Breast epithelium (tissue), 3 donors: ENCODE measurements around the gene DOP1A.

ENCODE experiments used
- POLR2A ChIP-seq: fragments of 450-650 bp; IDR thresholded peaks from one replicate; pipeline ENCODE4 v1.6.1; 2016; ENCODE audit warnings: antibody characterized with exemption, mild to moderate bottlenecking, moderate library complexity
- TF ChIP-seq, protein P1 (sequence below), 3 donors: fragments of 450-650 bp; IDR thresholded peaks; one replicate each; pipeline ENCODE4 v1.5.1; 2016 to 2017; ENCODE audit warnings: antibody characterized with exemption in 3 of 3, mild to moderate bottlenecking in 3 of 3, moderate library complexity in 3 of 3

- TF ChIP-seq, protein P1, sequence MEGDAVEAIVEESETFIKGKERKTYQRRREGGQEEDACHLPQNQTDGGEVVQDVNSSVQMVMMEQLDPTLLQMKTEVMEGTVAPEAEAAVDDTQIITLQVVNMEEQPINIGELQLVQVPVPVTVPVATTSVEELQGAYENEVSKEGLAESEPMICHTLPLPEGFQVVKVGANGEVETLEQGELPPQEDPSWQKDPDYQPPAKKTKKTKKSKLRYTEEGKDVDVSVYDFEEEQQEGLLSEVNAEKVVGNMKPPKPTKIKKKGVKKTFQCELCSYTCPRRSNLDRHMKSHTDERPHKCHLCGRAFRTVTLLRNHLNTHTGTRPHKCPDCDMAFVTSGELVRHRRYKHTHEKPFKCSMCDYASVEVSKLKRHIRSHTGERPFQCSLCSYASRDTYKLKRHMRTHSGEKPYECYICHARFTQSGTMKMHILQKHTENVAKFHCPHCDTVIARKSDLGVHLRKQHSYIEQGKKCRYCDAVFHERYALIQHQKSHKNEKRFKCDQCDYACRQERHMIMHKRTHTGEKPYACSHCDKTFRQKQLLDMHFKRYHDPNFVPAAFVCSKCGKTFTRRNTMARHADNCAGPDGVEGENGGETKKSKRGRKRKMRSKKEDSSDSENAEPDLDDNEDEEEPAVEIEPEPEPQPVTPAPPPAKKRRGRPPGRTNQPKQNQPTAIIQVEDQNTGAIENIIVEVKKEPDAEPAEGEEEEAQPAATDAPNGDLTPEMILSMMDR (IDR thresholded peaks at IDR 0.05), result no peak
- no peak for TF ChIP-seq POLR2A
These were observed 59.8 kb downstream of the DOP1A start for GRCh38 chr6:83127258-83127657.
